Liver (tissue), 9 donors: ENCODE measurements around the gene LIN9. TPM values are rescaled to one million over a fixed set of nuclear protein-coding genes. Genes with fewer than 3 reads are reported as not detected.

Experiments
- DNase-seq: peaks from one replicate; pipeline ENCODE4 v3.0.0-alpha.2; 2017; ENCODE audit warnings: low spot score
- H3K27ac ChIP-seq, 2 donors: one replicate each; pipeline ENCODE4 v1.7.0; 2013; ENCODE audit warnings: inconsistent platforms in 2 of 2, low read length in 2 of 2, control low read depth in 1 of 2, low read depth in 1 of 2, mild to moderate bottlenecking in 1 of 2
- H3K27me3 ChIP-seq, 4 donors: one replicate each; pipeline versions ENCODE4 v1.6.1 to v1.7.0; 2013; ENCODE audit warnings: low read length in 3 of 4, inconsistent platforms in 1 of 4, mild to moderate bottlenecking in 1 of 4, moderate library complexity in 1 of 4; ENCODE audit not compliant: control insufficient read depth in 4 of 4, insufficient read depth in 4 of 4
- H3K36me3 ChIP-seq, 4 donors: one replicate each; pipeline versions ENCODE4 v1.6.1 to v1.7.0; 2013; ENCODE audit warnings: low read length in 3 of 4, mild to moderate bottlenecking in 3 of 4, low read depth in 1 of 4, moderate library complexity in 1 of 4; ENCODE audit not compliant: control insufficient read depth in 4 of 4, insufficient read depth in 3 of 4
- H3K4me1 ChIP-seq, 4 donors: one replicate each; pipeline versions ENCODE4 v1.6.1 to v1.7.0; 2013; ENCODE audit warnings: low read length in 3 of 4, mild to moderate bottlenecking in 3 of 4, moderate library complexity in 1 of 4; ENCODE audit not compliant: control insufficient read depth in 4 of 4, insufficient read depth in 4 of 4
- H3K4me3 ChIP-seq, 3 donors: one replicate each; pipeline versions ENCODE4 v1.6.1 to v1.7.0; 2013; ENCODE audit warnings: low read length in 3 of 3, control low read depth in 1 of 3, low read depth in 1 of 3, mild to moderate bottlenecking in 1 of 3
- H3K9ac ChIP-seq, 2 donors: one replicate each; pipeline ENCODE4 v1.7.0; 2013; ENCODE audit warnings: low read length in 2 of 2, mild to moderate bottlenecking in 2 of 2, moderate library complexity in 2 of 2, control low read depth in 1 of 2, low read depth in 1 of 2
- H3K9me3 ChIP-seq, 4 donors: one replicate each; pipeline versions ENCODE4 v1.6.1 to v1.7.0; 2013; ENCODE audit warnings: low read length in 3 of 4; ENCODE audit not compliant: control insufficient read depth in 4 of 4
- ATF3 ChIP-seq: IDR thresholded peaks from 2 replicates; pipeline ENCODE4 v1.6.1; 2016; ENCODE audit warnings: antibody characterized with exemption
- CTCF ChIP-seq: fragments of 150-350 bp; IDR thresholded peaks from 2 replicates; pipeline ENCODE4 v1.5.1; 2017; ENCODE audit warnings: improper control_type of control experiment, low read depth, low read length; ENCODE audit not compliant: missing input control
- JUND ChIP-seq, 2 donors: IDR thresholded peaks; 2 replicates each; pipeline ENCODE4 v1.6.1; 2016; ENCODE audit warnings: antibody characterized with exemption in 2 of 2
- NR2F2 ChIP-seq: IDR thresholded peaks from 2 replicates; pipeline ENCODE4 v1.6.1; 2016; ENCODE audit warnings: antibody characterized with exemption
- RAD21 ChIP-seq, 2 donors: IDR thresholded peaks; 2 replicates each; pipeline ENCODE4 v1.6.1; 2016; ENCODE audit warnings: antibody characterized with exemption in 2 of 2, mild to moderate bottlenecking in 2 of 2
- YY1 ChIP-seq: IDR thresholded peaks from 2 replicates; pipeline ENCODE4 v1.6.1; 2016; ENCODE audit warnings: antibody characterized with exemption, mild to moderate bottlenecking
- WGBS: extraction: QIAGEN DNeasy Blood & Tissue Kit; methylation state at CpG from one replicate; pipeline ENCODE4 v1.1.7; 2013; 5-methylcytosine and 5-hydroxymethylcytosine counted together
- polyA plus RNA-seq, 2 donors: library from polyadenylated mRNA; stranded (reverse) in 1 of 2; unstranded in 1 of 2; fragments of 200-250 nt in 1 of 2; fragments of >200 nt in 1 of 2; fragmentation: Nextera tagmentation in 1 of 2; extraction: Ambion mirVana in 1 of 2; gene quantifications; one replicate each; pipeline versions ENCODE4 v1.2.1 to v1.2.3, GENCODE V29; 2013 to 2015
- total RNA-seq, 2 donors: library from RNA; depleted of rRNA; stranded (reverse); fragments of >200 nt; gene quantifications; one replicate each; pipeline ENCODE4 v1.2.3, GENCODE V29; 2014
- donor health status: healthy.
- donor health status: healthy.
- donor health status: healthy.
- donor health status: healthy.
- donor health status: healthy.

LIN9 gene
- total and polyA plus RNA-seq, 4 donors: 0.50 to 7.9 (median 1.00) TPM

DNA sequence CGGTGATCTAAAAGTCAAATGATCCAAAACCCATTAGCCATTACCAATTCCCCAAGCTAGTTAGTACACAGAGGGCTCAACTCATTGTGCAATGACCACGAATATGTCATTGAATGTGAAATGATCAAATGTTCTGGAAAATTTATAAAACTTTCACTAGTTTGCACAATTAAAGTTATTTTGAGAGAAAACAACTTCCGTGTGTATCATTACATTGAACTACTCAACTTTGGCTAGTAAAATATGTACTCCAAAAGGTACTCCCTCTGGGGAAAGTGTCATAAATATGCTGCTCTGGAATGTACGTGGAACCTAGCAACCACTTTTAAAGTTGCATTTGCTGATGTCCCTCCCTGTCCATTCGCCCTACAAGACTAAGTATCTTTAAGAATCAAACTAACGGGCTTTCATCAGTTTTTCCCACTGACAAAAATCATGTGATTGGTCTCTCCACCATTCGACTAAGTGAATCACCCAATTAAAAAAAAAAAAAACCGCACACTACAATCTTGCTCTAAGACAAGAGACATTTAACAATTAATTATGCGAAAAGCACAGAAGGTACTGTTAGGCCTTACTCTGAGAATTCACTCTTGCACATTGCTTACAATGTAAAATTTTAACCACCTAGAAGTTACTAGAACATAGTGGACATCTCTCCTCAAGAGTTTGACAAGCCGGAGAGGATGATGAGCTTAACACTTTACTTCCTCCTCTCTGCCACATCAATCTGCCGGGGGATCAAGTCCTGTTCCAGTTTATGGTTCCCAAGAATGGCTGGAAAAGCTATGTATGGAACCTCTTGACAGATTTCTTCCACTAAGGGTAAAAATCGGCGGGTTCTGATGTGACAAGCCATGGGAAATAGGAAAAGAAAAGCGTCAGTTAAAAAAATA lies 123.6 kb downstream of the LIN9 start:
- WGBS: 28% methylated on average over 14 of the region's 14 CpGs
- peaks cover 5 to 28% (median 14%) of the 10 kb centered on the region in 4 donors for H3K4me1 ChIP-seq
- no peaks in the 10 kb centered on the region for H3K36me3 ChIP-seq
- H3K9me3 ChIP-seq: no peaks in the 10 kb centered on the region
- H3K4me3 ChIP-seq: peak overlapping the region; percentile 76 to 95 (median 92)
- peak overlapping the region; percentile 56 to 84 for H3K27ac ChIP-seq
- peak overlapping the region; percentile 73 to 95 for H3K9ac ChIP-seq
- H3K27me3 ChIP-seq: no peaks in the 10 kb centered on the region
- no peak for DNase-seq
- no peak for TF ChIP-seq CTCF
- no peak for TF ChIP-seq NR2F2
- TF ChIP-seq JUND (IDR thresholded peaks at IDR 0.05): no peak
- no peak for TF ChIP-seq YY1

GRCh38 chr1:226181996-226182714 lies 126.8 kb downstream of the LIN9 start:
- H3K4me3 ChIP-seq: no peak overlapping the region
- peaks cover 4 to 28% (median 13%) of the 10 kb centered on the region in 4 donors for H3K4me1 ChIP-seq

More at GRCh38 chr1:226181996-226182714, 126.8 kb downstream of the LIN9 start:
- H3K27me3 ChIP-seq: no peaks in the 10 kb centered on the region
- H3K9ac ChIP-seq: no peak overlapping the region
- no peak overlapping the region for H3K27ac ChIP-seq
- no peak for DNase-seq
- no peaks in the 10 kb centered on the region for H3K36me3 ChIP-seq
- H3K9me3 ChIP-seq: no peaks in the 10 kb centered on the region
- peak; percentile 18 for TF ChIP-seq CTCF
- TF ChIP-seq ATF3: no peak
- peak; percentile 13 to 14 for TF ChIP-seq RAD21 (IDR thresholded peaks at IDR 0.05)
- WGBS: 74% methylated on average over 14 of the region's 14 CpGs

Other genes starting within 250 kb of the LIN9 start
- 100 to 1,000 TPM in 1 of 2 donors, 10 to 100 TPM in 1; 76.6 to 338 TPM for gene H3-3A, start 246.4 kb downstream of the LIN9 start, total RNA-seq
- gene H3-3A, start 246.4 kb downstream of the LIN9 start, polyA plus RNA-seq: 100 to 1,000 TPM; 188 to 190 TPM
- 10 to 100 TPM; 17.8 to 26.9 TPM for gene ACBD3, start 122.4 kb downstream of the LIN9 start, total RNA-seq
- 10 to 100 TPM in 1 of 2 donors, 1 to 10 TPM in 1; 9.0 to 10.3 TPM for gene ACBD3, start 122.4 kb downstream of the LIN9 start, polyA plus RNA-seq
- under 1 TPM in 1 of 2 donors, not detected in 1; 0.05 TPM for gene MIXL1, start 85.5 kb downstream of the LIN9 start, total RNA-seq
- not detected for gene MIXL1, start 85.5 kb downstream of the LIN9 start, polyA plus RNA-seq
- gene PARP1, start 98.9 kb upstream of the LIN9 start, total RNA-seq: 100 to 1,000 TPM in 1 of 2 donors, 10 to 100 TPM in 1; 72.2 to 108 TPM
- 10 to 100 TPM; 39.2 to 48.4 TPM for gene PARP1, start 98.9 kb upstream of the LIN9 start, polyA plus RNA-seq
- under 1 TPM; 0.08 to 0.14 TPM for gene STUM, start 239.6 kb upstream of the LIN9 start, total RNA-seq
- under 1 TPM; 0.03 to 0.06 TPM for gene STUM, start 239.6 kb upstream of the LIN9 start, polyA plus RNA-seq